Pancreas (tissue), 10 donors: Measurements from ENCODE around the gene SYNPO2. TPM values are rescaled to one million over a fixed set of nuclear protein-coding genes. Genes with fewer than 3 reads are reported as not detected.

ENCODE experiments used
- ATAC-seq, 4 donors: fragments of 200-7000 bp; cut with Tn5 transposase; one replicate each; pipeline versions ENCODE4 v1.8.0 to v1.9.1; 2020; ENCODE audit warnings: mild to moderate bottlenecking in 4 of 4, moderate library complexity in 4 of 4
- DNase-seq, 6 donors: peaks; one replicate each; pipeline ENCODE4 v3.0.0-alpha.2; 2020
- FAIRE-seq: peaks from 2 replicates; lab custom pipeline; 2012; peaks lifted over from hg19 to GRCh38; lab: Jason Lieb, UNC
- H3K27ac ChIP-seq, 4 donors: fragments of 200-600 bp; sonication (generic); 1 replicate in 3 of 4; 2 replicates in 1 of 4; pipeline versions ENCODE4 v1.5.0 to v1.8.0; 2020
- H3K27me3 ChIP-seq, 4 donors: fragments of 200-600 bp; one replicate each; pipeline ENCODE4 v1.8.0; 2021
- H3K36me3 ChIP-seq, 3 donors: fragments of 200-600 bp; sonication (generic) in 1 of 3; one replicate each; pipeline versions ENCODE4 v1.5.0 to v1.8.0; 2020 to 2021
- H3K4me1 ChIP-seq, 3 donors: fragments of 200-600 bp; one replicate each; pipeline ENCODE4 v1.8.0; 2021
- H3K4me3 ChIP-seq, 4 donors: fragments of 200-600 bp; sonication (generic) in 2 of 4; one replicate each; pipeline versions ENCODE4 v1.5.0 to v1.8.0; 2020 to 2021
- H3K9me3 ChIP-seq, 4 donors: fragments of 200-600 bp; one replicate each; pipeline ENCODE4 v1.8.0; 2021
- WGBS, 2 donors: extraction: QIAGEN DNeasy Blood & Tissue Kit; methylation state at CpG; one replicate each; pipeline ENCODE4 v1.1.7; 2013; 5-methylcytosine and 5-hydroxymethylcytosine counted together
- intact Hi-C, 3 donors: fragments of 100-400 bp; cut with DNase I; formaldehyde crosslinking; loops; one replicate each; pipeline versions ENCODE4 v1.11.1 to v1.14.2; 2022
- polyA plus RNA-seq, 2 donors: library from polyadenylated mRNA; stranded (reverse); fragments of 200-250 nt; gene quantifications; one replicate each; pipeline ENCODE4 v1.2.3, GENCODE V29; 2013
- total RNA-seq, 6 donors: library from RNA; stranded (reverse); fragmentation: NEBNext Ultra II Directional in 4 of 6; extraction: Animal tissue kit (Norgen Biotek cat#: 25700) in 4 of 6; gene quantifications; one replicate each; pipeline versions ENCODE4 v1.2.1 to v1.2.4, GENCODE V29; 2021 to 2023
- TF ChIP-seq, protein P1 (sequence below), 4 donors: fragments of 200-600 bp; sonication (generic) in 3 of 4; IDR thresholded peaks; one replicate each; pipeline versions ENCODE4 v1.5.0 to v1.8.0; 2021; ENCODE audit warnings: antibody characterized with exemption in 4 of 4
- donor health status: healthy with polysubstance abuse.
- donor health status: DM: no; HTN: no; CAD: no; lungs with moderate emphysema.
- donor health status: DM: no; HTN: no; CAD: no.
- donor health status: control.
- donor health status: control.
- donor health status: Bipolar disorder and iron deficiency.
- donor health status: DM: yes; HTN: yes; CAD: no.
- donor health status: DM: no; HTN: no; CAD: no.
- donor health status: DM: no; HTN: no; CAD: no.
- donor health status: DM: yes; HTN: yes; CAD: no.

The SYNPO2 gene
- total and polyA plus RNA-seq, 8 donors = 2.1 to 10.9 (median 4.1) TPM

- H3K27me3 ChIP-seq = no peaks in the 10 kb centered on the region
- H3K4me1 ChIP-seq = peaks cover 0 to 4% (median 0%) of the 10 kb centered on the region in 3 donors
- TF ChIP-seq, protein P1, sequence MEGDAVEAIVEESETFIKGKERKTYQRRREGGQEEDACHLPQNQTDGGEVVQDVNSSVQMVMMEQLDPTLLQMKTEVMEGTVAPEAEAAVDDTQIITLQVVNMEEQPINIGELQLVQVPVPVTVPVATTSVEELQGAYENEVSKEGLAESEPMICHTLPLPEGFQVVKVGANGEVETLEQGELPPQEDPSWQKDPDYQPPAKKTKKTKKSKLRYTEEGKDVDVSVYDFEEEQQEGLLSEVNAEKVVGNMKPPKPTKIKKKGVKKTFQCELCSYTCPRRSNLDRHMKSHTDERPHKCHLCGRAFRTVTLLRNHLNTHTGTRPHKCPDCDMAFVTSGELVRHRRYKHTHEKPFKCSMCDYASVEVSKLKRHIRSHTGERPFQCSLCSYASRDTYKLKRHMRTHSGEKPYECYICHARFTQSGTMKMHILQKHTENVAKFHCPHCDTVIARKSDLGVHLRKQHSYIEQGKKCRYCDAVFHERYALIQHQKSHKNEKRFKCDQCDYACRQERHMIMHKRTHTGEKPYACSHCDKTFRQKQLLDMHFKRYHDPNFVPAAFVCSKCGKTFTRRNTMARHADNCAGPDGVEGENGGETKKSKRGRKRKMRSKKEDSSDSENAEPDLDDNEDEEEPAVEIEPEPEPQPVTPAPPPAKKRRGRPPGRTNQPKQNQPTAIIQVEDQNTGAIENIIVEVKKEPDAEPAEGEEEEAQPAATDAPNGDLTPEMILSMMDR (IDR thresholded peaks at IDR 0.05) = no peak
- H3K4me3 ChIP-seq = no peak overlapping the region
- ATAC-seq (peak in 2 of 4 donors; percentile 25 to 34), DNase-seq (no peak), FAIRE-seq (no peak)
- WGBS, 2 donors = 22 to 38% methylated on average over 2 of the region's 2 CpGs
- no peak overlapping the region for H3K27ac ChIP-seq
- intact Hi-C loops = no loop called here
- no peaks in the 10 kb centered on the region for H3K36me3 ChIP-seq
- no peaks in the 10 kb centered on the region for H3K9me3 ChIP-seq
Measured at GRCh38 chr4:118920247-118920646, 31.6 kb downstream of the SYNPO2 start.

- Histone ChIP-seq H3K27me3 (no peaks in the 10 kb centered on the region), H3K4me3 (no peak overlapping the region), H3K4me1 (peaks cover 0 to 4% (median 0%) of the 10 kb centered on the region in 3 donors), H3K36me3 (no peaks in the 10 kb centered on the region), H3K9me3 (no peaks in the 10 kb centered on the region), H3K27ac (no peak overlapping the region)
- ATAC-seq (no peak), DNase-seq (no peak), FAIRE-seq (no peak)
- TF ChIP-seq, protein P1 (IDR thresholded peaks at IDR 0.05) = no peak
- intact Hi-C loops = no loop called here
Measured at GRCh38 chr4:118921786-118922185, 33.1 kb downstream of the SYNPO2 start.

- no peak for FAIRE-seq
- Histone ChIP-seq H3K27ac (no peak overlapping the region), H3K36me3 (no peaks in the 10 kb centered on the region), H3K27me3 (no peaks in the 10 kb centered on the region), H3K4me1 (no peaks in the 10 kb centered on the region), H3K9me3 (no peaks in the 10 kb centered on the region), H3K4me3 (no peak overlapping the region)
- WGBS, 2 donors = 39 to 74% methylated on average over 3 of the region's 3 CpGs
- ATAC-seq = no peak
- TF ChIP-seq, protein P1 (IDR thresholded peaks at IDR 0.05) = no peak
- no peak for DNase-seq
- intact Hi-C loops = no loop called here
Measured at GRCh38 chr4:118923891-118924290, 35.2 kb downstream of the SYNPO2 start.

DNA sequence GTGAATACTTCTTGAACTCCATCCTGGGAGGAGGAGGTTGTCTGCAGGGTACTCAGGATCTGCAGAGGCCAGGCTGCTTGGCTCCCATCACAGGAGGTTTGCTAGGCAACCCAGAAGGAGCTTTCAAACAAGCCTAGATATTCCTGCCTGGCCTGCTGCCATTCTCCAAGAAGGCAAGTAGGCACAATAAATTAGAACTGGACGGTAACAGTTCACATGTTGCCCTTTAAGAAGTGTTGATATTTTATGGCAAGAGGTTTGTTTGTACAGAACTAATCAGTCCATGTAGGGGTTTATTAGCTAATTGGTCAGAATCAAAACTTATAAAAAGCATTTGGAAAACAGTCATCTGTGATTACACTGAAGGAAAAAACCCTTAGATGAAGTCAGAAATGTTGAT is 39.3 kb downstream of the SYNPO2 start:
- peak; percentile 63 for FAIRE-seq
- Histone ChIP-seq H3K27me3 (no peaks in the 10 kb centered on the region), H3K4me1 (no peaks in the 10 kb centered on the region), H3K27ac (no peak overlapping the region), H3K36me3 (no peaks in the 10 kb centered on the region), H3K9me3 (no peaks in the 10 kb centered on the region), H3K4me3 (no peak overlapping the region)
- WGBS, 2 donors = 24 to 36% methylated on average over 1 of the region's 1 CpG
- TF ChIP-seq, protein P1 (IDR thresholded peaks at IDR 0.05) = no peak
- peak in 1 of 6 donors; percentile 9 for DNase-seq
- intact Hi-C loops = no loop called here
- peak in 2 of 4 donors; percentile 69 to 76 for ATAC-seq

DNA sequence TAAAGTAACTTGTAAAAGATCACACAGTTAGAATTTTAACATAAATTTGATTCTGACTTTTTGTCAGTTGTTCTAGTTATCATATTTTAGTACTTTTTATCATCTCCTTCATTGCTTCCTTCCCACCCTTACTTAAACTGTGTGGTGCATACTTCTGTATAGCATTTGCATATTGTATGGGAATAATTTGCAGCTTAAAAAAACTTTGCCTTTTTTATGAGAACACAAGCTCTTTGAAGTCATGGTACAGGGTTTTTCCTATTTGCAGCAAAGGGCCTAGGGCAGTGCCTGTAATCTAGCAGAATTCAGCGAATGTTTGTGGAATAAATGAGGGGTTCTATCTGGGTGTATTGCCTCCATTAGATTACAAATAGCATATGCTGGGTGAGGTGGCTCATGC is 41.6 kb downstream of the SYNPO2 start:
- intact Hi-C loops = no loop called here
- ATAC-seq (no peak), FAIRE-seq (no peak), DNase-seq (no peak)
- H3K36me3 ChIP-seq = no peaks in the 10 kb centered on the region
- no peaks in the 10 kb centered on the region for H3K9me3 ChIP-seq
- TF ChIP-seq, protein P1 (IDR thresholded peaks at IDR 0.05) = no peak
- no peaks in the 10 kb centered on the region for H3K4me1 ChIP-seq
- 0 to 49% methylated on average over 1 of the region's 1 CpG for WGBS, 2 donors
- no peaks in the 10 kb centered on the region for H3K27me3 ChIP-seq
- no peak overlapping the region for H3K4me3 ChIP-seq
- no peak overlapping the region for H3K27ac ChIP-seq
